ENCODE results near the gene CUTC.

CUTC gene

DNA sequence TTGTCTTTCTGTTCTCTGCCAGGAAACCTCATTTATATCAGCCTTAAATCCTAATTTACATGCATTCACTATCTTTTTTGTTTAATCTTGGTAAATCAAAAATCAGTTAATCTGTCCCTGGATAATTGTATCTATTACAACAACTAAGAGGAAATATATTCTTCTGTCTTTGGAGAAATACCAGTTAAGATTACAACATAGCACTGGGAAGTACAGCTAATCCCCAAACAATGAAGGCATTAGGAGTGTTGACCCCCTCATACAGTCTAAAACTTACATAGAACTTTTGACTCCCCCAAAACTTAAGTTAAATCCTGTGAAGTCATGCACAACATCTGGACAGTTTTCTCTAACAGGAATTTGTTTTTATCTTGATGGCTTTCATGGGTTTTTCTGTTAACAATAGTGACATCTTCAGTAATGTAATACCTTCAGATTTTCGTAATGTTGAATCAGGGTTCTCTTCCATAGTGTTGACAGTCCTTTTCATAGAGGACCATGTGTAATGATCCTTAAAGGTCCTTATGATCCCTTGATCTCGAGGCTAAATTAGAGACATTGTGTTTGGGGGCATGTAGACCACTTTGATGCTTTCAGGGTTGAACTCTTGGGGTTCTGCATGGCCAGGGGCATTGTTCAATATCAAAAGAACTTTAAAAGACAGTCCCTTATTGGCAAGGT is 26.3 kb downstream of the CUTC start:
- no peak overlapping the region for H3K27ac Mint-ChIP-seq
- H3K4me1 Mint-ChIP-seq = no peaks in the 10 kb centered on the region
- no peak overlapping the region for H3K4me3 Mint-ChIP-seq
- peaks cover 0 to 5% of the 10 kb centered on the region in 2 donors for H3K9me3 Mint-ChIP-seq
- peaks cover 55 to 66% of the 10 kb centered on the region in 2 donors for H3K36me3 Mint-ChIP-seq
- no peak for ATAC-seq (replicated peaks)
- no peak for DNase-seq
- no peaks in the 10 kb centered on the region for H3K27me3 Mint-ChIP-seq

DNA sequence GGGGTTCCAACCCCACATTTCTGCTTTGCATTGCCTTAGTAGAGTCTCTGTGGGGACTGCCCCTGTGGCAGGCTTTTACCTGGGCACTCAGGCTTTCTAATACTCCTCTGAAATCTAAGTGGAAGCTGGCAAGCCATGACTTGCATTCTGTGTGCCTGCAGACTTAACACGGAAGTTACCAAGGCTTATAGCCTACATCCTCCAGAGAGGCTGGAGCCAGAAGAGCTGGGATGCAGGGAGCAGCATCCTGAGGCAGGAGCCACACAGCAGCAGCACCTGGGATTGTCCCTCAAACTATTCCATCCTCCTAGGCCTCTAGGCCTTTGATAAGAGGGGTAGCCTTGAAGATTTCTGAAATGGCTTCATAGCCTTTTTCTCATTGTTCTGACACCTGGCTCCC is 28.3 kb downstream of the CUTC start:
- ATAC-seq (replicated peaks) (no peak), DNase-seq (no peak)
- H3K9me3 Mint-ChIP-seq = peaks cover 0 to 5% of the 10 kb centered on the region in 2 donors
- H3K36me3 Mint-ChIP-seq = peaks cover 62 to 67% of the 10 kb centered on the region in 2 donors
- no peak overlapping the region for H3K4me3 Mint-ChIP-seq
- no peak overlapping the region for H3K27ac Mint-ChIP-seq
- H3K4me1 Mint-ChIP-seq = peaks cover 0 to 9% of the 10 kb centered on the region in 2 donors
- no peaks in the 10 kb centered on the region for H3K27me3 Mint-ChIP-seq

DNA sequence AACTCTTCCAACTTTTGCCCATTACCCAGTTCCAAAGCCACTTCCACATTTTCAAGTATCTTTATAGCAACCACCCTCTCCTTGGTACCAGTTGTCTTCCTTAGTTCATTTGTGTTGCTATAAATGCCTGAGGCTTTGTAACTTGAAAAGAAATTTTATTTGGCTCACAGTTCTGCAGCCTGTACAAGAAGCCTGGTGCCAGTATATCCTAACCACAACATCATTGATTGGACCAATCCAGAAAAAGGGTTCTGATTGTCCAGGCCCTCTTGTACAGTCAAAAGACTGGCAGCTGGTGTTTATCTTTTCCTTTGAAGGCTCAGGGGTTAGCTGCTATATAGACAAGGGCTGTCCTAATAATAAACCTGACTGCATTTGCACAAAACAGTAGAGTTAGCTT is 29.3 kb downstream of the CUTC start:
- H3K36me3 Mint-ChIP-seq = peaks cover 59 to 67% of the 10 kb centered on the region in 2 donors
- no peak overlapping the region for H3K27ac Mint-ChIP-seq
- H3K4me1 Mint-ChIP-seq = peaks cover 0 to 17% of the 10 kb centered on the region in 2 donors
- H3K4me3 Mint-ChIP-seq = no peak overlapping the region
- peaks cover 0 to 5% of the 10 kb centered on the region in 2 donors for H3K9me3 Mint-ChIP-seq
- DNase-seq = no peak
- no peak for ATAC-seq (replicated peaks)
- H3K27me3 Mint-ChIP-seq = no peaks in the 10 kb centered on the region

DNA sequence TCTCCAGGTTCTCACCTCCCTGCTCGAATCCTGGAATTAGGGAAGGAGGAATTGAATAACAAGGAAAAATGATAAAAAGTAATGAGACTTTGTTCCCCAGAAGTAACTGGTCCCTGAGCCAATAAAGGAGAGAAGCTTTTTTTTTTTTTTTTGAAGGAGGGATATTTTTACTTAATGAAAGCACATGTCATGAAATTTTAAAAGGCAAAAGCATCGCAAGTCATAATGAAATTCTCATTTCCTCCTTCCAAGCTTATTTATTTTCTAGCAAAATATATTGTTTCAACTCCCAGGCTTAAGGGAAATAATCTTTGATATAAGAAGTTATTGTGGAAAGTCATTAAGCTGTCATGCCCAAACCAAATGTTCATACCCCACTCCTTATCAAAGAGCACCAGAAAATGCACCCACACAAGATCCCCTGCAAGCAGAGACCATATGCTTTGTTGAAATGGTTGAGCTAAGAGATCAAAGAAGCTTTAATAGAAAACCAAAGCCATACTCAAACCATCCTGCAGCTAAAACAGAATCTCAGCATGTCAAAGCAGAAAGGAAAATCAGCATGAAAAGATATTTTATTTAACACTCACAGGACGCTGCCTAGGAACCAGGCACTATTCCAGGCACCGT is 33.8 kb downstream of the CUTC start:
- Mint-ChIP-seq H3K9me3 (peaks cover 0 to 5% of the 10 kb centered on the region in 2 donors), H3K27ac (no peak overlapping the region), H3K4me1 (peaks cover 0 to 17% of the 10 kb centered on the region in 2 donors), H3K4me3 (no peak overlapping the region), H3K36me3 (peaks cover 30% of the 10 kb centered on the region in 2 donors), H3K27me3 (no peaks in the 10 kb centered on the region)
- ATAC-seq (replicated peaks) (peak; percentile 31 to 33), DNase-seq (no peak)

DNA sequence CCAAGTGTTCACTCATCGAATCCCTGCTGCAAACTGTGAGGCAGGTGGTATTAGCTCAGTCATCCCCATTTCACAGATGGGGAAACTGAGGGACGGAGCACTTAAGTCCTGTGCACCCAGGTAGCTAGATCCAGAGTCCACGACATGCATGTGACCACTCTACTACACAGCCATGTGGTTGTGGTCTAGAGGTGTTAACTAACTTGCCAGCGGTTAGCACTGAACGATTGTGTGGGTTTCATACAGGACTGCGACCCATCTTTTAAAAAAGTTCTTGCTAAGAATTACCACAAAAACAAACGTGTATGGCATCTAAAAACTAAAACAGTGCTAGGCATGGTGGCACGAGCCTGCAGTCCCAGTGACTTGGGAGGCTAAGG is 34.3 kb downstream of the CUTC start:
- H3K27ac Mint-ChIP-seq = no peak overlapping the region
- peaks cover 0 to 5% of the 10 kb centered on the region in 2 donors for H3K9me3 Mint-ChIP-seq
- ATAC-seq (replicated peaks) = peak in 1 of 2 donors; percentile 23
- H3K27me3 Mint-ChIP-seq = no peaks in the 10 kb centered on the region
- H3K36me3 Mint-ChIP-seq = peaks cover 25% of the 10 kb centered on the region in 2 donors
- H3K4me1 Mint-ChIP-seq = peaks cover 0 to 17% of the 10 kb centered on the region in 2 donors
- H3K4me3 Mint-ChIP-seq = no peak overlapping the region
- DNase-seq = no peak

DNA sequence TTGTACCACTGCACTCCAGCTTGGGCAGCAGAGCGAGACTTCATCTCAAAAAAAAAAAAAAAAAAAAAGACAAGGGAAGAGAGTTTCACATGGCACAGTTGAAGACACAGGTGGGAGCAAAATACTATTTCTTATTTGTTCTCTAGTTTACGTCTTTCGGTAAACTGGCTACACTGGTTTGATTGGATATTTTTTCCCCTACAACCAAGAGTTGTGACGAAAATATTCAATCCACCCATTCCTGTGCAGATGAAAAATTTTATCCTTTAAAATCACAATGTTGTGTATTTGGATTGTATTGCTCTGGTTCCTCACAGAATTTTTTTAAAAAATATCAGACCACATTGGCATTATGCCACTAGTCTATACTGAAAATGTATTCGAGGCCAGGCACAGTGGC is 35.9 kb downstream of the CUTC start:
- Mint-ChIP-seq H3K9me3 (no peaks in the 10 kb centered on the region), H3K4me3 (no peak overlapping the region), H3K36me3 (peaks cover 13 to 14% of the 10 kb centered on the region in 2 donors), H3K4me1 (peaks cover 0 to 17% of the 10 kb centered on the region in 2 donors), H3K27ac (no peak overlapping the region), H3K27me3 (no peaks in the 10 kb centered on the region)
- DNase-seq = no peak
- ATAC-seq (replicated peaks) = no peak

DNA sequence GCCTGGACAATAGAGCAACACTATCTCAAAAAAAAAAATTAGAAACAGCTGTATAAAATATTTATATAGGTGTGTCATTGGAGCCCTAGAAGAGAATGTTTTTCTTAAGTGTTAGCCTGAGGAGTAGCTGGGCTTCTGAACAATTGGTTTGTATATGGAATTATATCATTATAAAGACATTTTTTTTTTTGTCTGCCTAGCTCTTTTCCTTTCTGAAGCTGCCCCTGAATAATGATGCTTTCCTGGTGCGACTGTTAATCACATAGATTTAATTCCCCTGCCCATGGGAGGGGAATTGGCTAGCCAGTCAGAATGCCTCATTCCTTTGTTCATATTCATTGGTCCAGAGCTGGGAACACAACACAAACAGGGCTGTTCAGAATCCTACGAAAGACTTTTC is 36.5 kb downstream of the CUTC start:
- H3K36me3 Mint-ChIP-seq = peaks cover 7 to 11% of the 10 kb centered on the region in 2 donors
- H3K27me3 Mint-ChIP-seq = no peaks in the 10 kb centered on the region
- no peak overlapping the region for H3K27ac Mint-ChIP-seq
- no peak for DNase-seq
- no peak overlapping the region for H3K4me3 Mint-ChIP-seq
- peaks cover 0 to 17% of the 10 kb centered on the region in 2 donors for H3K4me1 Mint-ChIP-seq
- ATAC-seq (replicated peaks) = no peak
- no peaks in the 10 kb centered on the region for H3K9me3 Mint-ChIP-seq

DNA sequence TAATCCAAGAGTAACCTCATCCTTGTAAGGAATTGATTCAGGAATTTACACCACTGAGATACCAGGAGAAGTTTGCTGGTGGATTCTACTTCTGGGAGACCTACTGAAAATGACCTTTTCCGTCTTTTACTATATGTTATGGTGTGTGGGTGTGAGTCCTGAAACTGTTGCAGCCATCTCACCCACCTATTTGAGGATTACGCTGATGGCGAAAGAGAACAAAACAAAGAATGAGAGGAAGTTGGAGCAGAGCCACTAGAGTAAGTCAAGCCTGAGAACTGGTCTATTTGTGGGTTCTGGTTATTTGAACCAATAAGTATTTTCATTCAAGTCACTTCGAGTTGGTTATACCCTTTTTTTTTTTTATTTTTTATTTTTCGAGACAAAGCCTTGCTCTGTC is 37.7 kb downstream of the CUTC start:
- DNase-seq = no peak
- peaks cover 0 to 3% of the 10 kb centered on the region in 2 donors for H3K36me3 Mint-ChIP-seq

DNA sequence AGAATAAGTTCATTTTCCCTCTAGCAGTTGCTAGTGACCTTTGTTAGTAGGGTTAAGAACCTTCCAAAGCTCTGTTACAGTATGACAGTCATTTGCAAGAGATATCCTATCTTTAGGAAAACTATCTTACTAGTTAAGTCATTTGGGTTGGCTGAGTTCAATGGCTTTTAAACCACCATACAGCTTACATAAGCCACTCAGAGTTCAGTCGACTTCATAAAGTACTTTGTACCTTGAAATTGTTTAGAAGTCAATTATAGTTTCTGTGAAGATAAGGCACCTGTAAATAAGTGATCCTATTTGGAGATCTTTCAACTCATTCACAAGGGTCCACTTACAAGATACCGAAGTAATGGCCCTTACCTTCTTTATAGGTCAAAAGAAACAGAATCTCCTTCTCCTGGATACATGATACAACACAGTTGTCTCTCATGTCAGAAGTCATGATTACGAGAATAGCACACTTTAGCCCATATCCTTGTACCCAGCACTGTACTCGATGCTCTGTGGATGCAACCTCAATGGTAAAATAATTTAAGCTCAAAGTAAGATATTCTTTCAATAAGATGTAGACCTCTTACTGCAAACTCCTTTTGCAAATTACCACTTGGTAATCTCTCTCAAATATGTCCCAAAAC is 38.5 kb downstream of the CUTC start:
- no peaks in the 10 kb centered on the region for H3K27me3 Mint-ChIP-seq
- DNase-seq (no peak), ATAC-seq (replicated peaks) (no peak)
- H3K36me3 Mint-ChIP-seq = peaks cover 0 to 3% of the 10 kb centered on the region in 2 donors
- no peak overlapping the region for H3K4me3 Mint-ChIP-seq
- peaks cover 0 to 7% of the 10 kb centered on the region in 2 donors for H3K4me1 Mint-ChIP-seq
- H3K9me3 Mint-ChIP-seq = no peaks in the 10 kb centered on the region
- H3K27ac Mint-ChIP-seq = no peak overlapping the region

More for the DNA sequence above, 37.7 kb downstream of the CUTC start:
- Mint-ChIP-seq H3K4me1 (peaks cover 0 to 11% of the 10 kb centered on the region in 2 donors), H3K27me3 (no peaks in the 10 kb centered on the region), H3K9me3 (no peaks in the 10 kb centered on the region), H3K4me3 (no peak overlapping the region), H3K27ac (no peak overlapping the region)
- no peak for ATAC-seq (replicated peaks)

DNA sequence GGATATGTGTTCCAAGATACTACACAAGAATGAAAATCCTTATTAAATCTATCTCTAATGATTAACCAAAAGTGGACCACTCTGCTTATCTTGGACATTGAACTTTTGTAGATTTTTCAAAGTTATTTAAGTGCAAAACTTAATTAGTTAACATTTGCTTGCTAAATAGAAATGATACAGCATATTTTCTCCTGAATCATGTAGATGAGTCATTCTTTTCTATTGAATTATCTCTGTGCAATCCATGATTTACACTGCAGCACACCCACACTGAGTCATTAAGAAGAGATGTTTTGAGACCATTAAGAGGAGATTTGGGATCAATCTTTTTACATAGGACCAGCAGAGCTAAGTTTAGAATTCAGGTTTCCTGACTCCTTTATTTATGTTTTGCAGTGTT is 43.8 kb downstream of the CUTC start:
- Mint-ChIP-seq H3K27me3 (no peaks in the 10 kb centered on the region), H3K9me3 (no peaks in the 10 kb centered on the region), H3K36me3 (peaks cover 2 to 6% of the 10 kb centered on the region in 2 donors), H3K27ac (no peak overlapping the region), H3K4me1 (peaks cover 23 to 34% of the 10 kb centered on the region in 2 donors), H3K4me3 (no peak overlapping the region)
- no peak for DNase-seq
- no peak for ATAC-seq (replicated peaks)

DNA sequence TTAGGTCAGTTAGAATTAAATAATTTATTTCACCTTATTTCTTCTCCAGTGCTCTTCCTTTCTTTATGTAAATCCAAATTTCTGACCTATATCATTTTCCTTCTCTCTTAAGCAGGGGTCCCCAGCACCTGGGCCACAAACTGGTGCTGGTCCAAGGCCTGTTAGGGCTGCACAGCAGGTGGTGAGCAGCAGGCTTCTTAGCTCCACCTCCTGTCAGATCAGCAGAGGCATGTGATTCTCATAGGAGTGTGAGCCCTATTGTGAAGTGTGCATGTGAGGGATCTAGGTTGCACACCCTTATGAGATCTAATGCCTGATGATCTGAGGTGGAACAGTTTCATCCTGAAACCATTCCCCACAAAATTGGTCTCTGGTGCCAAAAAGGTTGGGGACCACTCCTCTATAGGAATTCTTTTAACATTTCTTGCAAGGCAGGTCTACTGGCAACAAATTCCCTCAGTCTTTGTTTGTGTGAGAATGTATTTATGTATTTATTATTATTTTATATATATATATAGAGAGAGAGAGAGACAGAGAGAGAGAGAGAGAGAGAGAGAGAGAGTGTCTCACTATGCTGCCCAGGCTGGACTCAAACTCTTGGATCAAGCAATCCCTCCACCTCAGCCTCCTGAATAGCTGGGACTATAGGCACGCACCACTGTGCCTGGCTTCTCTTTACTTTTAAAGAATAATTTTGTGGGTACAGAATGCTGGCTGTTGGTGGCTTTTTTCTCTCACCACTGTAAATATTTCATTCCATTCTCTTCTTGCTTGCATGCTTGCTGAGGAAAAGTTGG is 46.1 kb downstream of the CUTC start:
- Mint-ChIP-seq H3K4me3 (peak overlapping the region; percentile 43 to 55), H3K4me1 (peaks cover 23 to 34% of the 10 kb centered on the region in 2 donors), H3K36me3 (peaks cover 2 to 10% of the 10 kb centered on the region in 2 donors), H3K9me3 (no peaks in the 10 kb centered on the region), H3K27ac (no peak overlapping the region), H3K27me3 (no peaks in the 10 kb centered on the region)
- DNase-seq (no peak), ATAC-seq (replicated peaks) (no peak)

DNA sequence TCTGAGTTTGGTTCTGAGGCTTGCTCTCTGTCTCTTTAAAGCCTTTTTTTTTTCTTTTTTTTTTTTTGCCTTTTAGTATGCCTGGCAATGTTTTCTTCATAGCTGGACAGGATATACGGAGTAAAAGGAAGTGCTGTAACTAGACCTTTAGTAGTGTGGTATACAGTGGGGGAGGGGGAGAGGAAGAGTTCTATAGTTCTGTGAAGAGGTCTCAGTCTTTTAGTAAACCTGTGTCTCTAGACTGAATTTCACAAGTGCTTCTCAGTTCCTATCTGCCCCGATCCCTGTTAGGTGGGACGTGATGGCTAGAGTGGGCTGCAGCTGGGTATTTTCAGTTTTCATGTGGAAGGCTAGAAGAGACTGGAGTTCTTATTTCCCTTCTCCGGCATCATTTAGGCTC is 47.3 kb downstream of the CUTC start:
- no peaks in the 10 kb centered on the region for H3K9me3 Mint-ChIP-seq
- no peak for DNase-seq
- no peak overlapping the region for H3K4me3 Mint-ChIP-seq
- peaks cover 2 to 11% of the 10 kb centered on the region in 2 donors for H3K36me3 Mint-ChIP-seq
- H3K27me3 Mint-ChIP-seq = no peaks in the 10 kb centered on the region
- peaks cover 23 to 34% of the 10 kb centered on the region in 2 donors for H3K4me1 Mint-ChIP-seq
- no peak overlapping the region for H3K27ac Mint-ChIP-seq
- peak; percentile 76 to 82 for ATAC-seq (replicated peaks)

DNA sequence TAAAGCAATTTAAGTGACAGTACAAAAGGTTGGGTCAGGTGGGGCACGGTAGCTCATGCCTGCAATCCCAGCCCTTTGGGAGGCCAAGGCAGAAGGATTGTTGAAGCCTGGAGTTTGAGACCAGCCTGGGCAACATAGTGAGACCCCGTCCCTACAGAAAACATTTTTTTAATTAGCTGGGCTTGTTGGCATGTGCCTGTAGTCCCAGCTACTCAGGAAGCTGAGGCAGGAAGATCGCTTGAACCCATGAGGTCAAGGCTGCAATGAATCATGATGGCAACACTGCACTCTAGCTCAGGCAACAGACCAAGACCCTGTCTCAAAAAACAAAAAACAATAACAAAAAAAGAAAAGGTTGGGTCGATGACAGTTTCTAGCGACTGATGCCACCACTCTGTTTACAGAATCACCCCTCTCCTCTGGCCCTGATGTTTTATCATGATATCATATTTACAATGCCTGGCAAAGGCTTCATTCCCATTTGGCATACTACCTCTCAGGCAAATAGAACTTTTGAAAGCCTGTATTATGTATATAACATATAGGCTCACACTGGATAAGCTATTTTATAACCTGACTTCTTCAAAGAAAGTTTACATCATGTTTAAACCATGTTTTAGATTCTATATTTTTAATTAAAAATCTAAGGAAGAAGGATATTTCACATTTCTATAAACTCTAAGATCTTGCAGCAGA is 49.8 kb downstream of the CUTC start:
- Mint-ChIP-seq H3K27me3 (no peaks in the 10 kb centered on the region), H3K4me3 (no peak overlapping the region), H3K4me1 (peaks cover 19 to 26% of the 10 kb centered on the region in 2 donors), H3K36me3 (peaks cover 2 to 24% of the 10 kb centered on the region in 2 donors), H3K9me3 (no peaks in the 10 kb centered on the region), H3K27ac (no peak overlapping the region)
- DNase-seq (no peak), ATAC-seq (replicated peaks) (no peak)

All from stimulated activated naive B cell treated with anti-CD40 and anti-IgM and Interleukin-4, amounts not matched to agents 10 μg/mL and 1 μg/mL and 100 μg/mL, for 72 hours (primary cell).